HG02973 (cell line): ENCODE results near the gene SMARCA2.

Experiments used
- ATAC-seq: cut with Tn5 transposase; IDR thresholded peaks from one replicate; pipeline ENCODE4 v1.9.1; 2021; ENCODE audit warnings: moderate library complexity; ENCODE audit not compliant: unreplicated experiment

Gene SMARCA2

GRCh38 chr9:2236850-2237249 lies 221.7 kb downstream of the SMARCA2 start:
- ATAC-seq, result no peak

GRCh38 chr9:2241461-2241835 lies 226.3 kb downstream of the SMARCA2 start:
- ATAC-seq, result peak; percentile 33

GRCh38 chr9:2241836-2242741 lies 226.9 kb downstream of the SMARCA2 start:
- peak; percentile 87 for ATAC-seq

GRCh38 chr9:2242831-2243330 lies 227.7 kb downstream of the SMARCA2 start:
- ATAC-seq, result no peak
